ENCODE results near the gene MPDU1. TPM values are rescaled to one million over a fixed set of nuclear protein-coding genes. Genes with fewer than 3 reads are reported as not detected.
A peak's percentile ranks its signal among the peaks of the same experiment; 100 is the strongest.

MPDU1 gene
- total and polyA plus RNA-seq, 10 of the 15 experiments (the other 5 are each of a cell fraction or from before 2014, with no cell fraction given) = 3.6 to 138 (median 78.9) TPM

GRCh38 chr17:7552621-7553051, 31.0 kb upstream of the MPDU1 start (continued):
- TF ChIP-seq EP300 (IDR thresholded peaks at IDR 0.05; ENCODE audit: borderline replicate concordance in 1 of 2, control insufficient read depth in 1 of 2, low read depth in 2 of 2, low read length in 2 of 2) = 0 out of 4 replicates have a peak, but pooled peaks of 1 of the 2 experiments have one; percentile 7

GRCh38 chr17:7553356-7553755, 30.3 kb upstream of the MPDU1 start:
- in situ Hi-C loops (cut with MboI) = loop anchor here (25.0 kb wide), 1 partner anchor 516 kb away; the partner anchor contains the start of genes SLC16A11 and SLC16A13
- BruUV-seq (replicated peaks) = no TSS peak
- TF ChIP-seq MTA3 (IDR thresholded peaks at IDR 0.05; ENCODE audit: borderline replicate concordance, low read length) (0 out of 2 replicates have a peak, but pooled peaks have one; percentile 6), ZSCAN29 (IDR thresholded peaks at IDR 0.05) (no peak), ESRRA (IDR thresholded peaks at IDR 0.05; ENCODE audit: low read length) (no peak), STAT1 (conservative IDR thresholded peaks at IDR 0.05) (no peak)
- Histone ChIP-seq H3K27ac (ENCODE audit: control insufficient read depth, insufficient read depth) (peak overlapping the region; percentile 7; the same call in 1 of the 2 replicates), H4K20me1 (ENCODE audit: control insufficient read depth, insufficient read depth) (no peaks in the 10 kb centered on the region), H2AFZ (ENCODE audit: control insufficient read depth, low read depth, low read length) (no peak overlapping the region), H3K9ac (ENCODE audit: control insufficient read depth, insufficient read depth, low read length) (no peak overlapping the region), H3K9me3 (replicated peaks; ENCODE audit: control insufficient read depth, insufficient read depth, low read length) (no peaks in the 10 kb centered on the region), H3K36me3 (ENCODE audit: control insufficient read depth in 2 of 2, insufficient read depth in 2 of 2, low read length in 1 of 2) (no peaks in the 10 kb centered on the region), H3K4me3 (no peak overlapping the region), H3K4me2 (ENCODE audit: control insufficient read depth, insufficient read depth) (peak overlapping the region; percentile 45), H3K4me1 (ENCODE audit: control insufficient read depth, insufficient read depth, low read length) (peaks cover 36% of the 10 kb centered on the region), H3K27me3 (replicated peaks in 1 of 2; ENCODE audit: control insufficient read depth in 2 of 2, insufficient read depth in 2 of 2, low read length in 1 of 2) (no peaks in the 10 kb centered on the region; a peak in 1 of 4 replicates), H3K79me2 (ENCODE audit: control insufficient read depth, insufficient read depth, low read length) (no peaks in the 10 kb centered on the region; the same call in 1 of the 2 replicates)
- ATAC-seq (no peak), DNase-seq (ENCODE audit: low read depth, low spot score) (no peak), FAIRE-seq (peak; percentile 75)
- ChIA-PET SMC1A (ENCODE audit: uncharacterized antibody, unreplicated experiment) (interaction anchor here (2.2 kb wide), 1 partner anchor 38 kb away, joined by 10 read pairs; no protein-coding TSS in a partner anchor), CTCF (interaction anchor here (0.8 to 2.5 kb wide), 7 partner anchors 7 to 134 kb away, joined by 3 to 20 read pairs (median 4); partner anchors contain the start of genes SENP3 and TP53), POLR2A (interaction anchor here (0.7 to 1.0 kb wide), 3 partner anchors 217 to 373 kb away, joined by 3 to 6 read pairs (median 3); partner anchors contain the start of genes ACADVL, ACAP1 and DLG4), RAD21 (ENCODE audit: unreplicated experiment) (interaction anchor here (1.3 to 1.8 kb wide), 2 partner anchors 38 to 39 kb away, joined by 5 to 6 read pairs; no protein-coding TSS in a partner anchor)
- WGBS (ENCODE audit: insufficient coverage, insufficient replicate concordance, low lambda C conversion rate, missing lambda C conversion rate) = 91% methylated on average over 1 of the region's 1 CpG
- intact Hi-C loops (cut with micrococcal nuclease; ENCODE audit: unreplicated experiment) = no loop called here

Data from GM12878 (cell line).